Measurements from ENCODE around the gene NCOA7. TPM values are rescaled to one million over a fixed set of nuclear protein-coding genes. Genes with fewer than 3 reads are reported as not detected.
"Not testable (repeated sequence)": the region's sequence is repeated elsewhere in the genome, so short reads cannot be mapped to it uniquely, and the experiment has no call there.

Gene NCOA7
- polyA plus RNA-seq, 1 donor: 6.3 TPM

DNA sequence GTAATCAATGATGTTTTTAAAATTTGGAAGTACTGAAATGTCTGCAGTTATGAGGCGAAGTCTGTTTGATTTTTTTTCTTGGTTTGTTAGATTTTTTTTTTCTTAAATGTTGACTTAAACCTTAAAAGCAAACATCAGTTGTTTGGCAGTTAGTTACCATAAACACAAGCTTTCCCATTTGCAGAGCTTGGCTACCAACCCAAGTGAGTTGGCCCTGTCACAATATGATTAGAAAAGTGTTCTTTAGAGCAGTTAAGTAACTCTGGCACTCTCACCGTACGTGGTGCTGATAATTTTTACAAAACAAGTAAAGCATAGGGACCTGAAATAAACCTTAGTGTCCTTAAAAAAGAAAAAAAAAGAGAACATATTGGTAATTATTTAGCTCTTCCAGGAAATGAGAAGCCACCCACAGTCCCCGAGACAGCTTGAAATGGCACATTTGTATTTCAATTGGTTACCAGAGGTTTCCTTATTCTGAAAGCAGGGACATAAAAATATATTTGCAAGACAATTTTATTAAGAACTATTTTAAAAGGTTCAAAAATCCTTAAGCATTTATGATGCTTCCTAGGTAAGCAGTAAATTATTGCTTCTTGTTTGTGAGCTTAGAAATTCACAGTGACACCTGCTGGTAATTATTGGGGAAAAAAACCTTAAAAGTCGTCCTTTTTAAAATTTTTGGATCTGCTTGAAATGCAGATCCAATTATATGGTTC, 37.4 kb upstream of the NCOA7 start:
- no peak for DNase-seq

DNA sequence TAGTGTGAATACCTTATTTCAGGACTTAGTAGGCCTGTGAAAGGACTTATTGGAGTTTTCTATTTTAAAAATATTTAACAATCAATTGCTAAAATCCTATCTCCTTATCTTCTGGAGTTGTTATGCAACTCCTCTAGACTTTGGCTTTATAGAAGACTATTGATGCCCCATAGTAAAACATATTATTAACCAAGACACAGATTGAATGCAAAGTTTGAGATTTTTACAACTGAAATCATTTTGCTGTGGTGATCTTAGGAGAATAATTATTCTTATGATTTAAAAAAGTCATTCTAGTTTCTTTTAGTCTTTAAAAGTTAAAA, 36.9 kb upstream of the NCOA7 start:
- DNase-seq: no peak

GRCh38 chr6:125754566-125754965, 36.2 kb upstream of the NCOA7 start:
- DNase-seq: no peak

DNA sequence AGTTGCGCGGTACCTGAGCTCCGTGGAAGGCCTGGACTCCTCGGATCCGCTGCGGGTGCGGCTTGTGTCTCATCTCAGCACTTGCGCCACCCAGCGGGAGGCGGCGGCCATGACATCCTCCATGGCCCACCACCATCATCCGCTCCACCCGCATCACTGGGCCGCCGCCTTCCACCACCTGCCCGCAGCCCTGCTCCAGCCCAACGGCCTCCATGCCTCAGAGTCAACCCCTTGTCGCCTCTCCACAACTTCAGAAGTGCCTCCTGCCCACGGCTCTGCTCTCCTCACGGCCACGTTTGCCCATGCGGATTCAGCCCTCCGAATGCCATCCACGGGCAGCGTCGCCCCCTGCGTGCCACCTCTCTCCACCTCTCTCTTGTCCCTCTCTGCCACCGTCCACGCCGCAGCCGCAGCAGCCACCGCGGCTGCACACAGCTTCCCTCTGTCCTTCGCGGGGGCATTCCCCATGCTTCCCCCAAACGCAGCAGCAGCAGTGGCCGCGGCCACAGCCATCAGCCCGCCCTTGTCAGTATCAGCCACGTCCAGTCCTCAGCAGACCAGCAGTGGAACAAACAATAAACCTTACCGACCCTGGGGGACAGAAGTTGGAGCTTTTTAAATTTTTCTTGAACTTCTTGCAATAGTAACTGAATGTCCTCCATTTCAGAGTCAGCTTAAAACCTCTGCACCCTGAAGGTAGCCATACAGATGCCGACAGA, 31.4 kb upstream of the NCOA7 start:
- no peak for DNase-seq

DNA sequence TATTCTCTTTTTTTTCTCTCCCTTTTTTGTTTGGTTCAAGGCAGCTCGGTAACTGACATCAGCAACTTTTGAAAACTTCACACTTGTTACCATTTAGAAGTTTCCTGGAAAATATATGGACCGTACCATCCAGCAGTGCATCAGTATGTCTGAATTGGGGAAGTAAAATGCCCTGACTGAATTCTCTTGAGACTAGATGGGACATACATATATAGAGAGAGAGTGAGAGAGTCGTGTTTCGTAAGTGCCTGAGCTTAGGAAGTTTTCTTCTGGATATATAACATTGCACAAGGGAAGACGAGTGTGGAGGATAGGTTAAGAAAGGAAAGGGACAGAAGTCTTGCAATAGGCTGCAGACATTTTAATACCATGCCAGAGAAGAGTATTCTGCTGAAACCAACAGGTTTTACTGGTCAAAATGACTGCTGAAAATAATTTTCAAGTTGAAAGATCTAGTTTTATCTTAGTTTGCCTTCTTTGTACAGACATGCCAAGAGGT, 30.8 kb upstream of the NCOA7 start:
- no peak for DNase-seq

DNA sequence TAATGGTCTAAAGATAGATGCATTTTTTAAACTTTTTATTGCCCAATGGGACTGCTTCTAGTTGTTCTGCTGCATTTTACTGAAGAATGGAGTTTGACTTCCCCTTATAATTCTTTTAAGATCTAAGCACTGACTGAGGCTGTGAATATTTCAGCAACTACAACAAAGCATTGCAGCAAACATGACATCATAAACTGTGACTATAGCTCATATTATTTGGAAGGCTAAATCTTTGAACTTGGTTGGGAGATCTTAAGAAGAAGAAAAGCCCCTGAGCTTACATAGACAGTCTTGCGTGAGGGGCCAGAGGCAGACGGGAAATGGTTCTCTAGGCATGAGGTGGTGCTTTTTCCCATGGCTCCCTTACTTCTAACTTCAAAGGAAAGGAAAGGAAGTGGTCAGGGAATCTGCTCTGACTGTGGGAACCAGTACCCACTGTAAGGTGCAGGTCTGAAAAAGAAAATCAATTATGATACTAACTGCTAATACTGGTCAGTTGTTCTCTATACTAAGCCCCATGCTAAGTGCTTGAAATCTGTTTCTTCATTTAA, 26.6 kb upstream of the NCOA7 start:
- DNase-seq: no peak

- DNase-seq: no peak
These were observed 24.8 kb upstream of the NCOA7 start for GRCh38 chr6:125765944-125766343.

GRCh38 chr6:125766641-125767040, 24.1 kb upstream of the NCOA7 start:
- DNase-seq: no peak

DNA sequence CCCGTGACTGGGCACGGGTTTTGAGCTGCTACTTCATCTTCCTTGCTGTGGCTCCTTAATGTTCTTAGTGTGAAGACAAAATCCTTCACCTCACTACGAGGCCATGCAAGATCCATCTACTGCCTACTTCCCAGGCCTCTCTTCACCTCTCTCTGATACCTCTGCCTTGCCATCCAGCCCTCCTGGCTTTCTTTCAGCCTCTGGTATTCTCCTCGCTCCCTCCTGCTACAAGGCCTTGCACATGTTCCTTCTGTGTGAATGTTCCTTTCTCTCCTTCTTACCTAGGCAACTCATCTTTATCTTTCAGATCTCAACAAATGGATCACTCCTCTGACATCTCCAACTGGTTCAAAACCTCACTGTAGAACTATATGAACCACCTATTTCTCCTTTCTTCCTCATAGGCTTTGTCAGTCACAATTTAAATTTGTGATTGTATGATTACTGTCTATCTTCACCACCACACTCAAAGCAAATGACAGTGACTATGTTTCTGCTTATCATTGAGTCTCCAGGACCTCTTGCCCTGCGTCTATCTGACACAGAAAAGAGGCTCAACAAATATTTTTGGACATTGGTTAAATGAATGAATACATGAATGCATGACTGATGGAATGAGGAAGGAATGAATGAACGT, 21.5 kb upstream of the NCOA7 start:
- DNase-seq: no peak

GRCh38 chr6:125773387-125774341, 17.1 kb upstream of the NCOA7 start:
- no peak for DNase-seq

DNA sequence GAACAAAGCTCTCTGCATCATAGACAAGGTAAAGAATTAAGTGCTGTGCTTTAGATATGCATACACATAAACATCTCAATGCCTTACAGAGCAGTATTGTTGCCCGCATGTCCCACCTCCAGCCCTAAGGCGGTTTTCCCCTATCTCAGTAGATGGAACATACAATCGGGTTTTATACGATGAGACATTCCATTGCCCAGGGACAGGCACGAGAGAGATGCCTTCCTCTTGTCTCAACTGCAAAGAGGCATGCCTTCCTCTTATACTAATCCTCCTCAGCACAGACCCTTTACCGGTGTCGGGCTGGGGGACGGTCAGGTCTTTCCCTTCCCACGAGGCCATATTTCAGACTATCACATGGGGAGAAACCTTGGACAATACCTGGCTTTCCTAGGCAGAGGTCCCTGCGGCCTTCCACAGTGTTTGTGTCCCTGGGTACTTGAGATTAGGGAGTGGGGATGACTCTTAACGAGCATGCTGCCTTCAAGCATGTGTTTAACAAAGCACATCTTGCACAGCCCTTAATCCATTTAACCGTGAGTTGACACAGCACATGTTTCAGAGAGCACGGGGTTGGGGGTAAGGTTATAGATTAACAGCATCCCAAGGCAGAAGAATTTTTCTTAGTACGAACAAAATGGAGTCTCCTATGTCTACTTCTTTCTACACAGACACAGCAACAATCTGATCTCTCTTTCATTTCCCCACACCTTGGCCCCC, 14.5 kb upstream of the NCOA7 start:
- not testable (repeated sequence) for DNase-seq

GRCh38 chr6:125779924-125780539, 10.7 kb upstream of the NCOA7 start:
- DNase-seq: peak; percentile 91

GRCh38 chr6:125780540-125781313, 10.0 kb upstream of the NCOA7 start:
- DNase-seq: peak; percentile 79

- DNase-seq: peak; percentile 15
These were observed 9.4 kb upstream of the NCOA7 start for GRCh38 chr6:125781314-125781868.

DNA sequence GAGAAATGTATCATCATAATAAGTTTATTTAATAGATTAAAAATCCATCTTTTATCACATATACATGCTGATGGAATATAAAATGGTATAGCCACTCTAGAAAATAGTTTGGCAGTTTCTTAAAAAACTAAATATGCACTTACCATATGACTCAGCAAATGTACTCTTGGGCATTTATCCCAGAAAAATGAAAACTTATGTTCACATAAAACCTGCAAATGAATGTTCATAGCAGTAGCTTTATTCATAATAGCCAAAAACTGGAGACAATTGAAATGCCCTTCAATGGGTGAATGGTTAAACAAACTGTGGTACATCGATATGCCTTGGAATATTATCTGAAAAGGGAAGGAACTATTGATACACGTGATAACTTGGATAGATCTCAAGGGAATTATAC, 6.4 kb upstream of the NCOA7 start:
- DNase-seq: no peak

- no peak for DNase-seq
These were observed 3.0 kb upstream of the NCOA7 start for GRCh38 chr6:125787791-125788190.

- no peak for DNase-seq
These were observed 1.6 kb upstream of the NCOA7 start for GRCh38 chr6:125789167-125789566.

- DNase-seq: peak; percentile 59
These were observed 993 bp upstream of the NCOA7 start for GRCh38 chr6:125789576-125790357.

Data from hindlimb muscle (tissue), 1 donor.